ENCODE data around the gene ZNF511.

DNA sequence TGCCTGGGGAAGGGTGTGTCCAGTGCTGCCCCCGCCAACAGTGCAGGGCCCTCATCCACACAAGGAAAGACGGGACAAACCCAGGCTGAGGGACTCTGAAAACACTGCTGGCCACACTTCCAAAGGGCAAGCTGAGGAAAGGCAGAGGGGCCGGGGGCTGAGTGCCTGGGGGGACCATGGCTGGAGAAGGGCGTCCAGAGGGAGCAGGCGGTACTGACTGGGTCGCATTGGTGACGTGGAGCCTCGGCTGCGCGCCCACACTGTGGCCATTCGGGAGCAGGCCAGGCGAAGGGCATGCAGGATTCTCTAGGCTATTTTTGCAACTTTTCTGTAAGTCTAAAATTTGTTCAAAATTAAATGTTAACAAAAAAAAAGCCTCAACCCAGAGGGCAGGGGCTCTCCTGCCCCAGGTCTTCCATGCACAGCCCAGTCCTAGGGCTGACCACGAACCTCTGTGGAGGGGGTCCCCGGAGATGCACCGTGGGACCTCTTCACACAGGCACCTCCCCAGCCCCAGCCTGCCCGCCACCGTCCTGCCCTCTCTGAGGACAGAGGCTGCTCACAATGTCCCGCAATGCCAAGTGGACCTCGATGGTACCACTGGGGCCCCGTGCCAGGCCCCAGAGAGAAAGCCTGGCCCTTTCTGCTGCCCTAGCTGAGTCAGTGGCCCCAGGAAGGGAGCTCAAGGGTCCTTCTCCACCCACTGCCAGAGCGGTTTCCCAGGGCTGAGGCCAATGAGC, 42.5 kb upstream of the ZNF511 start:
- TF ChIP-seq, protein P1, sequence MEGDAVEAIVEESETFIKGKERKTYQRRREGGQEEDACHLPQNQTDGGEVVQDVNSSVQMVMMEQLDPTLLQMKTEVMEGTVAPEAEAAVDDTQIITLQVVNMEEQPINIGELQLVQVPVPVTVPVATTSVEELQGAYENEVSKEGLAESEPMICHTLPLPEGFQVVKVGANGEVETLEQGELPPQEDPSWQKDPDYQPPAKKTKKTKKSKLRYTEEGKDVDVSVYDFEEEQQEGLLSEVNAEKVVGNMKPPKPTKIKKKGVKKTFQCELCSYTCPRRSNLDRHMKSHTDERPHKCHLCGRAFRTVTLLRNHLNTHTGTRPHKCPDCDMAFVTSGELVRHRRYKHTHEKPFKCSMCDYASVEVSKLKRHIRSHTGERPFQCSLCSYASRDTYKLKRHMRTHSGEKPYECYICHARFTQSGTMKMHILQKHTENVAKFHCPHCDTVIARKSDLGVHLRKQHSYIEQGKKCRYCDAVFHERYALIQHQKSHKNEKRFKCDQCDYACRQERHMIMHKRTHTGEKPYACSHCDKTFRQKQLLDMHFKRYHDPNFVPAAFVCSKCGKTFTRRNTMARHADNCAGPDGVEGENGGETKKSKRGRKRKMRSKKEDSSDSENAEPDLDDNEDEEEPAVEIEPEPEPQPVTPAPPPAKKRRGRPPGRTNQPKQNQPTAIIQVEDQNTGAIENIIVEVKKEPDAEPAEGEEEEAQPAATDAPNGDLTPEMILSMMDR (conservative IDR thresholded peaks at IDR 0.05 in 1 of 2, IDR thresholded peaks at IDR 0.05 in 1 of 2; ENCODE audit: extremely low read depth in 1 of 2, insufficient read depth in 1 of 2, low read depth in 1 of 2, low read length in 2 of 2): no peak
- no peak for TF ChIP-seq EZH2 (IDR thresholded peaks at IDR 0.05; ENCODE audit: borderline replicate concordance, low read length)
